ENCODE results near the gene KTI12.
"Not testable (repeated sequence)": the region's sequence is repeated elsewhere in the genome, so short reads cannot be mapped to it uniquely, and the experiment has no call there.

KTI12 gene

GRCh38 chr1:52032785-52033131 lies 852 bp downstream of the KTI12 start:
- Histone ChIP-seq H4K12ac (ENCODE audit: low read depth, low read length) (no peak overlapping the region), H3K4ac (ENCODE audit: low read depth, low read length) (peak overlapping the region; percentile 23), H3K36me3 (ENCODE audit: control insufficient read depth in 1 of 2, insufficient read depth in 2 of 2, low read length in 2 of 2) (peaks cover 0 to 1% of the 10 kb centered on the region in 2 experiments), H3K9me3 (ENCODE audit: insufficient read depth, low read depth, low read length) (no peaks in the 10 kb centered on the region), H3K79me2 (ENCODE audit: control insufficient read depth, insufficient read depth, low read length, poor library complexity) (peaks cover 6% of the 10 kb centered on the region), H3K4me2 (ENCODE audit: low read length) (peak overlapping the region; percentile 82), H4K8ac (ENCODE audit: low read depth, low read length) (peak overlapping the region; percentile 37), H3K23ac (ENCODE audit: low read length) (no peak overlapping the region), H3K14ac (ENCODE audit: low read length) (no peak overlapping the region), H2AFZ (ENCODE audit: insufficient read depth, low read length, poor library complexity) (peak overlapping the region; percentile 86), H3K27ac (ENCODE audit: low read depth, low read length) (no peak overlapping the region), H3K4me3 (ENCODE audit: low read depth, low read length) (peak overlapping the region; percentile 93), H3K18ac (ENCODE audit: low read length) (no peak overlapping the region), H4K91ac (ENCODE audit: low read depth, low read length) (no peak overlapping the region), H3K9ac (ENCODE audit: low read length) (peak overlapping the region; percentile 25), H2BK5ac (ENCODE audit: low read depth, low read length, poor library complexity) (no peak overlapping the region), H2BK120ac (ENCODE audit: insufficient read depth, low read length, poor library complexity) (no peak overlapping the region), H2BK12ac (ENCODE audit: low read length) (no peak overlapping the region), H3K27me3 (ENCODE audit: insufficient read depth, low read length) (no peaks in the 10 kb centered on the region), H2AK5ac (ENCODE audit: low read length) (no peak overlapping the region), H3K79me1 (ENCODE audit: low read length) (peaks cover 4% of the 10 kb centered on the region), H3K4me1 (ENCODE audit: control insufficient read depth in 1 of 2, insufficient read depth in 2 of 2, low read length in 2 of 2) (peaks cover 5 to 7% of the 10 kb centered on the region in 2 experiments)
- DNase-seq, result peak; percentile 16 to 47
- no CpG with 5 or more reads among the region's 24 CpGs for WGBS (ENCODE audit: extremely low coverage, insufficient coverage, insufficient read length)

GRCh38 chr1:52032124-52032784 lies 1.4 kb downstream of the KTI12 start:
- Histone ChIP-seq H3K14ac (ENCODE audit: low read length) (no peak overlapping the region), H2BK5ac (ENCODE audit: low read depth, low read length, poor library complexity) (no peak overlapping the region), H3K4me2 (ENCODE audit: low read length) (peak overlapping the region; percentile 82), H4K91ac (ENCODE audit: low read depth, low read length) (no peak overlapping the region), H3K79me2 (ENCODE audit: control insufficient read depth, insufficient read depth, low read length, poor library complexity) (peaks cover 6% of the 10 kb centered on the region), H3K9ac (ENCODE audit: low read length) (peak overlapping the region; percentile 14), H3K4me1 (ENCODE audit: control insufficient read depth in 1 of 2, insufficient read depth in 2 of 2, low read length in 2 of 2) (peaks cover 5 to 7% of the 10 kb centered on the region in 2 experiments), H3K23ac (ENCODE audit: low read length) (no peak overlapping the region), H4K12ac (ENCODE audit: low read depth, low read length) (no peak overlapping the region), H4K8ac (ENCODE audit: low read depth, low read length) (peak overlapping the region; percentile 37), H3K9me3 (ENCODE audit: insufficient read depth, low read depth, low read length) (no peaks in the 10 kb centered on the region), H3K4ac (ENCODE audit: low read depth, low read length) (peak overlapping the region; percentile 34), H2AFZ (ENCODE audit: insufficient read depth, low read length, poor library complexity) (no peak overlapping the region), H2BK120ac (ENCODE audit: insufficient read depth, low read length, poor library complexity) (no peak overlapping the region), H3K4me3 (ENCODE audit: low read depth, low read length) (peak overlapping the region; percentile 93), H2AK5ac (ENCODE audit: low read length) (no peak overlapping the region), H3K27me3 (ENCODE audit: insufficient read depth, low read length) (no peaks in the 10 kb centered on the region), H3K79me1 (ENCODE audit: low read length) (peaks cover 4% of the 10 kb centered on the region), H3K36me3 (ENCODE audit: control insufficient read depth in 1 of 2, insufficient read depth in 2 of 2, low read length in 2 of 2) (peaks cover 0 to 2% of the 10 kb centered on the region in 2 experiments), H2BK12ac (ENCODE audit: low read length) (no peak overlapping the region), H3K18ac (ENCODE audit: low read length) (no peak overlapping the region), H3K27ac (ENCODE audit: low read depth, low read length) (no peak overlapping the region)
- no CpG with 5 or more reads among the region's 5 CpGs for WGBS (ENCODE audit: extremely low coverage, insufficient coverage, insufficient read length)
- no peak for DNase-seq

GRCh38 chr1:52028839-52029238 lies 4.8 kb downstream of the KTI12 start:
- H2BK120ac ChIP-seq (ENCODE audit: insufficient read depth, low read length, poor library complexity); H3K9me3 ChIP-seq (ENCODE audit: insufficient read depth, low read depth, low read length); H3K27me3 ChIP-seq (ENCODE audit: insufficient read depth, low read length); H2AFZ ChIP-seq (ENCODE audit: insufficient read depth, low read length, poor library complexity); H3K23ac ChIP-seq (ENCODE audit: low read length); H3K9ac ChIP-seq (ENCODE audit: low read length); DNase-seq; H3K27ac ChIP-seq (ENCODE audit: low read depth, low read length); H3K79me2 ChIP-seq (ENCODE audit: control insufficient read depth, insufficient read depth, low read length, poor library complexity); H3K4me3 ChIP-seq (ENCODE audit: low read depth, low read length); H2BK12ac ChIP-seq (ENCODE audit: low read length); H3K4me2 ChIP-seq (ENCODE audit: low read length); H3K14ac ChIP-seq (ENCODE audit: low read length); H3K4ac ChIP-seq (ENCODE audit: low read depth, low read length); H3K36me3 ChIP-seq (ENCODE audit: control insufficient read depth in 1 of 2, insufficient read depth in 2 of 2, low read length in 2 of 2); H3K18ac ChIP-seq (ENCODE audit: low read length); H3K4me1 ChIP-seq (ENCODE audit: control insufficient read depth in 1 of 2, insufficient read depth in 2 of 2, low read length in 2 of 2); H3K79me1 ChIP-seq (ENCODE audit: low read length); H2BK5ac ChIP-seq (ENCODE audit: low read depth, low read length, poor library complexity); H4K8ac ChIP-seq (ENCODE audit: low read depth, low read length); H2AK5ac ChIP-seq (ENCODE audit: low read length); H4K91ac ChIP-seq (ENCODE audit: low read depth, low read length); H4K12ac ChIP-seq (ENCODE audit: low read depth, low read length): not testable (repeated sequence)
- WGBS (ENCODE audit: extremely low coverage, insufficient coverage, insufficient read length), result no CpG with 5 or more reads among the region's 5 CpGs

GRCh38 chr1:52028328-52028727 lies 5.3 kb downstream of the KTI12 start:
- Histone ChIP-seq H4K91ac (ENCODE audit: low read depth, low read length) (no peak overlapping the region), H3K27me3 (ENCODE audit: insufficient read depth, low read length) (no peaks in the 10 kb centered on the region), H3K9ac (ENCODE audit: low read length) (no peak overlapping the region), H3K27ac (ENCODE audit: low read depth, low read length) (no peak overlapping the region), H2BK12ac (ENCODE audit: low read length) (no peak overlapping the region), H3K9me3 (ENCODE audit: insufficient read depth, low read depth, low read length) (no peaks in the 10 kb centered on the region), H4K12ac (ENCODE audit: low read depth, low read length) (no peak overlapping the region), H4K8ac (ENCODE audit: low read depth, low read length) (no peak overlapping the region), H3K14ac (ENCODE audit: low read length) (no peak overlapping the region), H3K23ac (ENCODE audit: low read length) (no peak overlapping the region), H3K79me2 (ENCODE audit: control insufficient read depth, insufficient read depth, low read length, poor library complexity) (peaks cover 4% of the 10 kb centered on the region), H3K4me1 (ENCODE audit: control insufficient read depth in 1 of 2, insufficient read depth in 2 of 2, low read length in 2 of 2) (peaks cover 5 to 7% of the 10 kb centered on the region in 2 experiments), H2BK120ac (ENCODE audit: insufficient read depth, low read length, poor library complexity) (no peak overlapping the region), H3K4me2 (ENCODE audit: low read length) (no peak overlapping the region), H3K36me3 (ENCODE audit: control insufficient read depth in 1 of 2, insufficient read depth in 2 of 2, low read length in 2 of 2) (peaks cover 5 to 10% of the 10 kb centered on the region in 2 experiments), H3K79me1 (ENCODE audit: low read length) (peaks cover 2% of the 10 kb centered on the region), H3K18ac (ENCODE audit: low read length) (no peak overlapping the region), H2AK5ac (ENCODE audit: low read length) (no peak overlapping the region), H2AFZ (ENCODE audit: insufficient read depth, low read length, poor library complexity) (no peak overlapping the region), H3K4ac (ENCODE audit: low read depth, low read length) (no peak overlapping the region), H2BK5ac (ENCODE audit: low read depth, low read length, poor library complexity) (no peak overlapping the region), H3K4me3 (ENCODE audit: low read depth, low read length) (no peak overlapping the region)
- no peak for DNase-seq
- WGBS (ENCODE audit: extremely low coverage, insufficient coverage, insufficient read length), result 100% methylated on average over 1 of the region's 1 CpG
